Upper lobe of left lung (tissue), 6 donors: Measurements from ENCODE around the gene ATP6V0A1. TPM values are rescaled to one million over a fixed set of nuclear protein-coding genes. Genes with fewer than 3 reads are reported as not detected.

Experiments
- ATAC-seq, 2 donors: fragments of 200-7000 bp; cut with Tn5 transposase; one replicate each; pipeline ENCODE4 v1.9.1; 2022; ENCODE audit warnings: mild to moderate bottlenecking in 2 of 2, moderate library complexity in 2 of 2; ENCODE audit not compliant: low FRiP score in 2 of 2
- DNase-seq, 2 donors: peaks; one replicate each; pipeline ENCODE4 v3.0.0-alpha.2; 2019 to 2020
- H3K27ac ChIP-seq, 4 donors: fragments of 200-600 bp; sonication (generic); one replicate each; pipeline ENCODE4 v1.5.1; 2016 to 2019
- H3K27me3 ChIP-seq, 4 donors: fragments of 200-600 bp; sonication (generic); one replicate each; pipeline ENCODE4 v1.5.1; 2017 to 2019
- H3K36me3 ChIP-seq, 4 donors: fragments of 200-600 bp; sonication (generic); one replicate each; pipeline ENCODE4 v1.5.1; 2016 to 2019
- H3K4me1 ChIP-seq, 4 donors: fragments of 200-600 bp; sonication (generic); one replicate each; pipeline ENCODE4 v1.5.1; 2018 to 2019
- H3K4me3 ChIP-seq, 4 donors: fragments of 200-600 bp; sonication (generic); one replicate each; pipeline ENCODE4 v1.5.1; 2017 to 2019; ENCODE audit warnings: mild to moderate bottlenecking in 2 of 4, moderate library complexity in 1 of 4
- H3K9me3 ChIP-seq, 4 donors: fragments of 200-600 bp; sonication (generic); one replicate each; pipeline ENCODE4 v1.5.1; 2018 to 2019
- CTCF ChIP-seq, 6 experiments: fragments of 450-650 bp in 4 of 6; fragments of 200-600 bp in 2 of 6; sonication (generic) in 2 of 6; IDR thresholded peaks; one replicate each; pipeline ENCODE4 v1.5.1; 2016 to 2019; ENCODE audit warnings: antibody characterized with exemption in 6 of 6
- EP300 ChIP-seq, 4 donors: sonication (generic); formaldehyde crosslinking; IDR thresholded peaks; one replicate each; pipeline ENCODE4 v1.5.1; 2017; ENCODE audit warnings: antibody characterized with exemption in 4 of 4, control low read depth in 2 of 4
- POLR2A ChIP-seq, 4 donors: fragments of 450-650 bp; IDR thresholded peaks; one replicate each; pipeline ENCODE4 v1.5.1; 2016 to 2017; ENCODE audit warnings: antibody characterized with exemption in 4 of 4, mild to moderate bottlenecking in 2 of 4
- POLR2AphosphoS5 ChIP-seq, 2 donors: sonication (generic); formaldehyde crosslinking; IDR thresholded peaks; one replicate each; pipeline ENCODE4 v1.5.1; 2017; ENCODE audit warnings: antibody characterized with exemption in 2 of 2
- WGBS, 2 donors: methylation state at CpG; one replicate each; pipeline ENCODE4 v1.1.5; 2017 to 2018; 5-methylcytosine and 5-hydroxymethylcytosine counted together
- total RNA-seq, 6 donors: library from RNA; depleted of rRNA in 4 of 6; stranded (reverse); fragments of >200 nt in 4 of 6; gene quantifications; one replicate each; pipeline versions ENCODE4 v1.1.0 to v1.2.1, GENCODE V29; 2016 to 2021
- donor health status: DM: no; HTN: no; CAD: no; lungs with moderate emphysema.
- donor health status: DM: no; HTN: yes; CAD: no; lungs with severe emphysema.

Gene ATP6V0A1
- total RNA-seq, 6 donors from 2014 or later = 68.3 to 212 (median 118) TPM

DNA sequence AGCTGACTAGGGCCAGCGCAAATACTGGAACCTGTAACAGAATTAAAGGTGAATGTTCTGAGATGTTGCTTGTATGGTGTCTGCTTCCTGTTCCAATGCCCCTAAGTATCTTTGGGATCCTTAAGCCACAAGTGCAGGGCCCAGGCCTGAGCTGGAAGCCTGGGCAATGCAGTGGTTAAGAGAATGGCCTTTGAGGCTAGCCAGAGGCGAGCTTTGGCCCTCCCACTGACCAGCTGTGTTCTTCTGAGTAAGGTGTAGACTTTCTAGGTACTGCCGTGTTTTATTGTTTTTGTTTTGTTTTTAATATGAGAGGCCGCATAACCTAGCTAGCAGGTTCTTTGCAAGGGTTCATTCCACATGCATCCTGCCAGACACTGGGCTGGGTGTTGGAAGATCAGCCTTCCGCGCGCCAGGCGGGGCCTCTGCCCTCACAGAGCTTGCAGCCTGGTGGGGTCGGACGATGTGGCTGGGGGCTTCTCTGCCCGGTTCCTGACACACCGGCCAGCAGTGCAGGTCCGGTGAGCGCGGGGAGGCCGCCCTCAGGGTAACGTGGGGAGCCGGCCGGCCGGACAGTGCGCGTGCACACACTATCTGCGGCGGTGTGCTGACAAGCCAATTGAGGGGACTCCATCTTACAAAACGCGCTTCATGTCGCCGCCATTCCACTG is 107.7 kb downstream of the ATP6V0A1 start:
- Histone ChIP-seq H3K36me3 (peaks cover 15 to 58% (median 50%) of the 10 kb centered on the region in 4 donors), H3K4me1 (peaks cover 52 to 66% (median 54%) of the 10 kb centered on the region in 4 donors), H3K9me3 (no peaks in the 10 kb centered on the region), H3K4me3 (peak overlapping the region; percentile 8 to 95 (median 90)), H3K27me3 (no peaks in the 10 kb centered on the region), H3K27ac (peak overlapping the region; percentile 96 to 99 (median 97))
- DNase-seq (no peak), ATAC-seq (no peak)
- TF ChIP-seq CTCF (IDR thresholded peaks at IDR 0.05) (no peak), POLR2A (IDR thresholded peaks at IDR 0.05) (no peak), EP300 (IDR thresholded peaks at IDR 0.05) (no peak), POLR2AphosphoS5 (IDR thresholded peaks at IDR 0.05) (no peak)
- 53 to 77% methylated on average over 10 to 12 of the region's 28 CpGs for WGBS, 2 donors

DNA sequence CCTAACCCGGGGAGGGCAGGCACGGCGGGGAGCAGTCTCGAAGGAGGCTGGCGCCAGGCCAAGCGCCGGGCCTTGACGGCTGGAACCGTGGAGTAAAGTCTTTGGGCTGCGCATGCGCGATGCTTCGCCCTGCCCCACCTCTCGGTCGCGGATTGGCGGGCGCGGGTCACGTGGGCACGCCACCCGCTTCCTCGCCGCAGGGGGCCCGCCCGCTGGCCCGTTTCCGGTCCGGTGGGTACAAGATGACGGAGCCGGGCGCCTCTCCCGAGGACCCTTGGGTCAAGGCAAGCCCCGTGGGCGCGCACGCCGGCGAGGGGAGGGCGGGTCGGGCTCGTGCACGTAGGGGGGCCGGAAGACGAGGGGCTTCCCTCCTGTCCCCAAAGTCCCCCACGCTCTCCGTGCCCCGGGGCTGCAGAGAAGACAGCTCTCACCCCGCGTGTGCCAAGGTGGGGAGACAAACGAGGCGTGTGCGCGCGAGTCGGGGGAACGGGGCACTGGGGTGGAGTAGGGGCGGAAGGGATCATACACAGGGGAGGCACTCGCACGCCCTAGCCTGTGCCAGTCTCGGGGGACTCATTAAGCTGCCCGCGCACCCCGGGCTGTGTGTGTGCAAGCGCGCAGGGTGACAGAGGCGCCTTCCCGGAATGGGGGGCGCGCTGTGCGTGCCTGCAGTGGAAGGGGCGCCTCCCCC is 108.3 kb downstream of the ATP6V0A1 start, which contains the start of gene MLX:
TSS of gene MLX (plus strand) at position 218 of the 691 bp plus-strand sequence. CDS start at position 243, 25 bp downstream.
- Histone ChIP-seq H3K9me3 (no peaks in the 10 kb centered on the region), H3K27ac (peak within 1 kb of the TSS; percentile 96 to 99 (median 97)), H3K4me1 (peaks cover 49 to 68% (median 57%) of the 10 kb centered on the region in 4 donors), H3K36me3 (peaks cover 22 to 65% (median 57%) of the 10 kb centered on the region in 4 donors), H3K27me3 (no peaks in the 10 kb centered on the region), H3K4me3 (peak within 1 kb of the TSS; percentile 89 to 98 (median 93))
- DNase-seq = peak; percentile 93 to 100
- ATAC-seq = peak; percentile 85 to 92
- peak in 1 of 4 donors; percentile 80 for TF ChIP-seq POLR2A (IDR thresholded peaks at IDR 0.05)
- TF ChIP-seq POLR2AphosphoS5 (IDR thresholded peaks at IDR 0.05) = peak; percentile 65 to 78
- peak in 1 of 4 donors; percentile 2 for TF ChIP-seq EP300 (IDR thresholded peaks at IDR 0.05)
- TF ChIP-seq CTCF (IDR thresholded peaks at IDR 0.05) = peak in 2 of 6 experiments; percentile 18 to 23
- WGBS, 2 donors = 0% methylated on average over 22 to 42 of the region's 72 CpGs

DNA sequence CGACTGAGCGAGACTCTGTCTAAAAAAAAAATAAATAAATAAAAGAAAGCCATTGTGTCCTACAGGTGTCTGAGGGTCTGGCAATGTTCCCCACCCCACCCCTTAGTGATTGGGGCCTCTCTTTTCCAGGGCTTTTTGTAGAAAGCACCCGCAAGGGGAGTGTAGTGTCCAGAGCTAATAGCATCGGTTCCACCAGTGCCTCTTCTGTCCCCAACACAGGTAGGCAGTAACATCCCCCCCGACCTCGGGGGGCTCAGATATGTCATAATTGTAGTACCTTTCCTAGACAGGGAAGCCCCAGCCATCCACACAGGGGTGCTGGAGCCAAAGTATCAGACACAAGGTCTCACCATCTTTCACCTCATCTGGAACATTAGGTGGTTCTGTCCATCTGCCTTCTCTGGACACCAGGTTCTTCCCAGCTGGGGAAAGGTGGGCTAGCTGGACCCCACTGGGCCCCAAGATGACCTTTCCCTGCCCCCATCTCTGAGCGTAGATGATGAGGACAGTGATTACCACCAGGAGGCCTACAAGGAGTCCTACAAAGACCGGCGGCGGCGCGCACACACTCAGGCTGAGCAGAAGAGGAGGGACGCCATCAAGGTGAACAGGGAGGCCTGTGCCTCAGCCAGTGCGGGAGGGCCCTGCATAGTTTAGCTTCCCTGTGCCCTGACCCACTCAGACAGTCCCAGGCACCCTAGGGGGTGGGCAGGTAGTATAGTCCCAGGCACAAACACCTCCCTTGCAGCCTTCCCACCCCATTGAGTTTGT is 109.8 kb downstream of the ATP6V0A1 start:
- H3K36me3 ChIP-seq = peaks cover 37 to 80% (median 72%) of the 10 kb centered on the region in 4 donors
- H3K4me3 ChIP-seq = peak overlapping the region in 3 of 4 donors; percentile 89 to 95 (median 91)
- WGBS, 2 donors = 85 to 90% methylated on average over 11 to 14 of the region's 14 CpGs

More for the DNA sequence above, 109.8 kb downstream of the ATP6V0A1 start:
- H3K27ac ChIP-seq = peak overlapping the region; percentile 96 to 99 (median 97)
- no peak for ATAC-seq
- no peaks in the 10 kb centered on the region for H3K27me3 ChIP-seq
- TF ChIP-seq POLR2AphosphoS5 (IDR thresholded peaks at IDR 0.05) (no peak), EP300 (IDR thresholded peaks at IDR 0.05) (no peak), CTCF (IDR thresholded peaks at IDR 0.05) (no peak), POLR2A (IDR thresholded peaks at IDR 0.05) (no peak)
- no peaks in the 10 kb centered on the region for H3K9me3 ChIP-seq
- peak in 1 of 2 donors; percentile 73 for DNase-seq
- H3K4me1 ChIP-seq = peaks cover 40 to 64% (median 50%) of the 10 kb centered on the region in 4 donors
